MM.1S (cell line): Measurements from ENCODE around the gene EMCN.

Source experiments
- CTCF ChIP-seq: fragments of 300-600 bp; sonication (generic); IDR thresholded peaks from 2 replicates; pipeline ENCODE4 v1.5.1; 2016; ENCODE audit warnings: antibody characterized with exemption, low read length, mixed read lengths
- EZH2 ChIP-seq: fragments of 300-600 bp; sonication (generic); optimal IDR thresholded peaks from 2 replicates; pipeline ENCODE3; 2017; ENCODE audit warnings: low read depth, mild to moderate bottlenecking, antibody characterized with exemption, low read length, mixed read lengths

DNA sequence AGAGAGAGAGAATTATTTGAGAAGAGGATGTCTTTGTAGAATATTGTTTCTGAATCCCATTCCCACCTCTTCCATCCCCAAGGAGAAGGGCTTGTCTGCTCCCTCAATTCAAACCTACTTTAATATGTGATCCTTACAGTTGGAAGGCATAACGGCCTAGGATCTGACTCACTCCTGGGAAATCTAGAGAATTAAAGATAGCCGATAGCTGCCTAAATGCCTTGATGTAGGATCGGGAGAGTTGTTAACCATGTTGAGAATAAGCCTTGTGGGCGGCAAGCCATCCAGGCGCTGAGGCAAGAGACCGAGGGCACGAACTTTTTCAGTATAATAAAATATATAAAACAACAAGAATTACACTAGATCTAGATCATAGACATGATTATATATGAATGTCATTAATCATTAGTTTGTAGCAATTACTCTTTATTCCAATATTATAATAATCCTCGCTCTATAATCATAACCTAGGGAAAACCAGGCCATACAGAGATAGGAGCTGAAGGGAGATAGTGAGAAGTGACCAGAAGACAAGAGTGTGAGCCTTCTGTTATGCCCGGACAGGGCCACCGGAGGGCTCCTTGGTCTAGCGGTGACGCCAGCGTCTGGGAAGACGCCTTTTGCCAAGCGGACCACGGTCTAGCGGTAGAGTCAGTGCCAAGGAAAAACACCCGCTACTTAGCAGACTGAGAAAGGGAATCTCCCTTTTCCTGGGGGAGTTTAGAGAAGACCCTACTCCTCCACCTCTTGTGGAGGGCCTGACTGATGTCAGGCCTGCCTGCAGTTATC lies 13.5 kb downstream of the EMCN start:
- TF ChIP-seq EZH2 (no peak), CTCF (no peak)
